OCI-LY3 (cell line): ENCODE results near the gene EFS.
A peak's percentile ranks its signal among the peaks of the same experiment; 100 is the strongest.

Experiments
- H2AFZ ChIP-seq: fragments of 200-600, 300-600 bp; shearing (Covaris generic); 2 replicates; pipeline ENCODE4 v1.6.0; 2014; ENCODE audit warnings: antibody characterized with exemption, low read depth, low read length
- H3K27ac ChIP-seq: fragments of 200-600, 300-600 bp; sonication (generic); 2 replicates; pipeline ENCODE4 v1.5.1; 2014; ENCODE audit warnings: mild to moderate bottlenecking, low read length, moderate library complexity, mixed read lengths
- H3K27me3 ChIP-seq: fragments of 200-600, 300-600 bp; sonication (generic); 2 replicates; pipeline ENCODE4 v1.6.1; 2014; ENCODE audit warnings: low read depth, low read length, mixed read lengths
- H3K36me3 ChIP-seq: fragments of 200-600, 300-600 bp; sonication (generic); replicated peaks from 2 replicates; pipeline ENCODE3; 2014; ENCODE audit warnings: low read depth, low read length, mixed read lengths
- H3K4me1 ChIP-seq: fragments of 300-600, 200-600 bp; sonication (generic); 2 replicates; pipeline ENCODE4 v1.6.1; 2014; ENCODE audit warnings: low read length, mixed read lengths
- H3K4me2 ChIP-seq: fragments of 200-600, 300-600 bp; sonication (generic); 2 replicates; pipeline ENCODE4 v1.6.1; 2014; ENCODE audit warnings: low read length, mixed read lengths
- H3K4me3 ChIP-seq: fragments of 300-600, 200-600 bp; sonication (generic); 2 replicates; pipeline ENCODE4 v1.5.1; 2014; ENCODE audit warnings: antibody characterized with exemption, mild to moderate bottlenecking, low read length, moderate library complexity
- H3K79me2 ChIP-seq: fragments of 300-600, 200-600 bp; shearing (Covaris generic); 2 replicates; pipeline ENCODE4 v1.6.1; 2014; ENCODE audit warnings: mild to moderate bottlenecking, low read length, mixed read lengths
- H3K9ac ChIP-seq: fragments of 300-600, 200-600 bp; shearing (Covaris generic); 2 replicates; pipeline ENCODE4 v1.6.0; 2014; ENCODE audit warnings: mild to moderate bottlenecking, low read length, moderate library complexity
- H3K9me3 ChIP-seq: fragments of 200-600, 300-600 bp; shearing (Covaris generic); 2 replicates; pipeline ENCODE4 v1.6.1; 2014; ENCODE audit warnings: low read length, mixed read lengths; ENCODE audit not compliant: insufficient read depth
- H4K20me1 ChIP-seq: fragments of 200-600, 300-600 bp; sonication (generic); 2 replicates; pipeline ENCODE4 v1.6.1; 2016; ENCODE audit warnings: low read length, mixed read lengths; ENCODE audit not compliant: insufficient read depth
- CTCF ChIP-seq: fragments of 200-600, 300-600 bp; sonication (generic); IDR thresholded peaks from 2 replicates; pipeline ENCODE4 v1.5.1; 2014; ENCODE audit warnings: antibody characterized with exemption, low read length, low read depth
- EZH2phosphoT487 ChIP-seq: fragments of 200-600 bp; shearing (Covaris generic); IDR thresholded peaks from 2 replicates; pipeline ENCODE4 v1.6.1; 2018; ENCODE audit warnings: antibody characterized with exemption, mixed run types, low read depth

EFS gene

DNA sequence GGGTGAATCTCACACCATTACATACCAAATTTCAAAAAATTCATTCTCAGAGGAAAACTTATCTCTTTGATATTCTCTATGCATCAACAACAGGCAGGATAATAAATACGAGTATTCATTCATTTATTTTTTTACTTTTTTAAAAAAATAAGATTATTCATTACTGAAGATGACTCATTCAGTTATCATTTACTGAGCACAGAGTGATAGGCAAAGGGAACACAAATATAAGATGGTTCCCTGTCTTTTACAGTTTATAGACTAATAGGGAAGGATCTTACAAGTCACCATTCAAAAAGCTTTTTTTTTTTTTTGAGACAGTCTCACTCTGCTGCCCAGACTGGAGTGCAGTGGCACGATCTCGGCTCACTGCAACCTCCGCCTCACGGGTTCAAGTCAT lies 48.7 kb downstream of the EFS start:
- TF ChIP-seq EZH2phosphoT487 (no peak), CTCF (no peak)
- H3K79me2 ChIP-seq = peaks cover 7% of the 10 kb centered on the region; the same call in 1 of the 2 replicates
- peaks cover 9% of the 10 kb centered on the region for H3K4me1 ChIP-seq
- no peaks in the 10 kb centered on the region for H4K20me1 ChIP-seq
- no peak overlapping the region for H2AFZ ChIP-seq
- no peak overlapping the region for H3K4me3 ChIP-seq
- no peak overlapping the region for H3K4me2 ChIP-seq
- H3K27me3 ChIP-seq = no peaks in the 10 kb centered on the region
- no peaks in the 10 kb centered on the region for H3K36me3 ChIP-seq
- H3K27ac ChIP-seq = no peak overlapping the region
- no peak overlapping the region for H3K9ac ChIP-seq
- H3K9me3 ChIP-seq = no peaks in the 10 kb centered on the region

GRCh38 chr14:23310546-23310945 lies 54.4 kb downstream of the EFS start:
- Histone ChIP-seq H3K27ac (no peak overlapping the region), H2AFZ (no peak overlapping the region), H3K27me3 (no peaks in the 10 kb centered on the region), H4K20me1 (no peaks in the 10 kb centered on the region), H3K4me3 (no peak overlapping the region), H3K9ac (no peak overlapping the region), H3K4me1 (peaks cover 12% of the 10 kb centered on the region), H3K36me3 (peaks cover 5% of the 10 kb centered on the region), H3K4me2 (no peak overlapping the region), H3K9me3 (no peaks in the 10 kb centered on the region), H3K79me2 (peaks cover 10% of the 10 kb centered on the region)
- TF ChIP-seq CTCF (no peak), EZH2phosphoT487 (no peak)

DNA sequence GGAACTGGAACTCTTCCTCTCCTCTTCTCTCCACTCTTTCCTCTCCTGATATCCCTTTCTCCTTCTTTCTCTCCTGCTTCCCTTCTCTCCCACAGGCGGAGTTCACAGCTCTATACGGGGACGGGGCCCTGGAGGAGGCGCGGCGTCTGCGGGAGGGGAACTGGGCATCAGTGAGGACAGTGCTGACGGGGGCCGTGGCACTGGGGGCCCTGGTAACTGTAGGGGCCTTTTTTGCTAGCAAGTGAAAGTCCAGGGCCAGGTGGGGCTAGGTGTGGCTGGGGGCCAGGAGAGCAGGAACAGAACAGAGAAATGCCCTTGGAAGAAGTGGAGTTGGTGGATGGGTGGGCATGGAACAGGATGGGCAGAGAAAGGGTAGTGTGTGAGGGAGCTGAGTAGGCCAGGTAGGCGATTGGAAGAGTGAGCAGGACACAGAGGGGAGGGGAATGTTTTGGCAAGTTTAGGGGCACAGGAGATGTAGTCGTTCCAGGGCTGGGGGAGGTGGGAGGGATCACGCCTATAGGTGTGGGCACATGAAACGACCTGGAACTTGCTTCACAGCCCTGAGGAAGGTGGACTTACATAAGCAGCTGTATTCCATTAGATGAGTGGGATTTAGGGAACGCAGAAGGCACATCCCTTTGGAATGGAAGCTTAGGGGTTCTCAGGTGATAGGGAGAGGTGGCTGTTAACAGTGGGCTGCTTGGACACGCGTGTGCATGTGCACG lies 56.1 kb downstream of the EFS start:
- Histone ChIP-seq H3K27me3 (no peaks in the 10 kb centered on the region), H2AFZ (no peak overlapping the region), H3K9me3 (no peaks in the 10 kb centered on the region), H3K9ac (no peak overlapping the region), H3K79me2 (peaks cover 10% of the 10 kb centered on the region), H4K20me1 (no peaks in the 10 kb centered on the region), H3K4me2 (no peak overlapping the region), H3K27ac (no peak overlapping the region), H3K4me1 (peaks cover 13% of the 10 kb centered on the region), H3K36me3 (peaks cover 5% of the 10 kb centered on the region), H3K4me3 (no peak overlapping the region)
- TF ChIP-seq CTCF (no peak), EZH2phosphoT487 (no peak)

GRCh38 chr14:23307687-23308644 lies 57.0 kb downstream of the EFS start:
- TF ChIP-seq EZH2phosphoT487 (no peak), CTCF (no peak)
- H3K4me2 ChIP-seq = peak overlapping the region; percentile 94
- peaks cover 16% of the 10 kb centered on the region for H3K4me1 ChIP-seq
- H3K4me3 ChIP-seq = peak overlapping the region; percentile 96
- H3K27me3 ChIP-seq = no peaks in the 10 kb centered on the region
- no peak overlapping the region for H2AFZ ChIP-seq
- no peak overlapping the region for H3K9ac ChIP-seq
- no peaks in the 10 kb centered on the region for H4K20me1 ChIP-seq
- H3K36me3 ChIP-seq = peaks cover 5% of the 10 kb centered on the region
- no peaks in the 10 kb centered on the region for H3K9me3 ChIP-seq
- peaks cover 10% of the 10 kb centered on the region for H3K79me2 ChIP-seq
- no peak overlapping the region for H3K27ac ChIP-seq
